ENCODE measurements around the gene CDC14A. TPM values are rescaled to one million over a fixed set of nuclear protein-coding genes. Genes with fewer than 3 reads are reported as not detected.

The CDC14A gene
- total RNA-seq, 4 donors from 2014 or later, result 18.6 to 40.6 (median 28.8) TPM

- Histone ChIP-seq H3K36me3 (no peaks in the 10 kb centered on the region), H3K4me1 (peaks cover 0 to 19% (median 0%) of the 10 kb centered on the region in 4 donors), H3K27ac (no peak overlapping the region), H3K4me3 (no peak overlapping the region), H3K27me3 (no peaks in the 10 kb centered on the region), H3K9me3 (no peaks in the 10 kb centered on the region)
- WGBS, 2 donors, result 64 to 78% methylated on average over 2 of the region's 2 CpGs
- no peak for DNase-seq (ENCODE audit: low spot score in 2 of 2)
- TF ChIP-seq EP300 (IDR thresholded peaks at IDR 0.05), result no peak
- no peak for TF ChIP-seq POLR2A (IDR thresholded peaks at IDR 0.05)
- TF ChIP-seq, protein P1, sequence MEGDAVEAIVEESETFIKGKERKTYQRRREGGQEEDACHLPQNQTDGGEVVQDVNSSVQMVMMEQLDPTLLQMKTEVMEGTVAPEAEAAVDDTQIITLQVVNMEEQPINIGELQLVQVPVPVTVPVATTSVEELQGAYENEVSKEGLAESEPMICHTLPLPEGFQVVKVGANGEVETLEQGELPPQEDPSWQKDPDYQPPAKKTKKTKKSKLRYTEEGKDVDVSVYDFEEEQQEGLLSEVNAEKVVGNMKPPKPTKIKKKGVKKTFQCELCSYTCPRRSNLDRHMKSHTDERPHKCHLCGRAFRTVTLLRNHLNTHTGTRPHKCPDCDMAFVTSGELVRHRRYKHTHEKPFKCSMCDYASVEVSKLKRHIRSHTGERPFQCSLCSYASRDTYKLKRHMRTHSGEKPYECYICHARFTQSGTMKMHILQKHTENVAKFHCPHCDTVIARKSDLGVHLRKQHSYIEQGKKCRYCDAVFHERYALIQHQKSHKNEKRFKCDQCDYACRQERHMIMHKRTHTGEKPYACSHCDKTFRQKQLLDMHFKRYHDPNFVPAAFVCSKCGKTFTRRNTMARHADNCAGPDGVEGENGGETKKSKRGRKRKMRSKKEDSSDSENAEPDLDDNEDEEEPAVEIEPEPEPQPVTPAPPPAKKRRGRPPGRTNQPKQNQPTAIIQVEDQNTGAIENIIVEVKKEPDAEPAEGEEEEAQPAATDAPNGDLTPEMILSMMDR (IDR thresholded peaks at IDR 0.05), result no peak
These were observed 104.6 kb downstream of the CDC14A start for GRCh38 chr1:100456880-100457279.

DNA sequence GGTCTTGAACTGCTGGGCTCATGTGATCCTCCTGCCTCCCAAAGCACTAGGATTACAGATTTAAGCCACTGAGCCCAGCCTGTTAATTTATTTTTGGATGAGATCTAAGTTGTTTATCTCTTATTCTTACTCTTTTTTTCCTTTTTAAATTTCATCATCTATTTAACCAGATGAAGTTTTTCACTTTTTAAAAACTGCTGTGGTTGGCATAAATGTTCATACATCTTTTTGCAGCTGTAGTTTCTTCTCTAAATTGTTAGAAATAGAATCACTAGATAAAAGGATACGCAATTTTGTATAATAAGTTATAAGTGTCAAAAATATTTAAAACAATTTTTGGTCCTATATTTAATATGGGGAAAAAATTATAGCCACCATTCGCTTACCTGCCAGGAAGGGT lies 105.4 kb downstream of the CDC14A start:
- H3K27me3 ChIP-seq, result no peaks in the 10 kb centered on the region
- DNase-seq (ENCODE audit: low spot score in 2 of 2), result no peak
- peaks cover 0 to 19% (median 0%) of the 10 kb centered on the region in 4 donors for H3K4me1 ChIP-seq
- H3K27ac ChIP-seq, result no peak overlapping the region
- TF ChIP-seq EP300 (IDR thresholded peaks at IDR 0.05), result no peak
- TF ChIP-seq POLR2A (IDR thresholded peaks at IDR 0.05), result no peak
- TF ChIP-seq, protein P1 (IDR thresholded peaks at IDR 0.05), result no peak
- no peaks in the 10 kb centered on the region for H3K36me3 ChIP-seq
- no peaks in the 10 kb centered on the region for H3K9me3 ChIP-seq
- H3K4me3 ChIP-seq, result no peak overlapping the region
- WGBS, 2 donors, result 97 to 98% methylated on average over 2 of the region's 2 CpGs

DNA sequence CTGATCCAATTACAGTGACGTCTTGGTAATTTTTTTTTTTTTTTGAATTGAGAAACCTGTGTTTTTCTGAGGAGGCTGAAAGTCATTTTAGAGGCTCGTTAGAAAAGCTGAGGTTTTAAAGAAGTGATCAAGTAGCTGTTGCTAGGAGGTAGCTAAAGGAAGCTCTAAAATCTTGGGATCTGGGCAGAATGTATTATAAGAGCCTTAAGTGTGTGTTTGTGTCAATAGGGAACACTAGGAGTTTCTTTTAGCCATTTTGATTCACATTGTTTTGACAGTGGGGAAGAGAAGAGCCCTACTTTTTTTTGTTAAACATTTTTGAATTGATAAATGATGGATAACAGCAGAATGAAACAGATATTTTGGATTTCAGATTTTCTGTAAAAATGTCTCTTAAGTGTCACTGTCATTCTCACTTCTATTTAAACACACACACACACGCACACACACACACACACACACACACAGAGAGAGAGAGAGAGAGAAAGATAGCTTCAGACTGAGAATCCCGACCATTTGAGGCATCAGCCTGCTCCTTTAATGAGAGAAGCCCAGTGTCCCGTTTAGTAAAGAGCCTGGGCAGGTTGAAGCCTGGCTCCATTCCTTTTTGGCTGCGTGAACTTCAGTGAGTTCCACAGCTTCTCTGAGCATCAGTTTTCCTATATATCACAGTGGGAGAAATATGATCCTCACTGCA lies 106.5 kb downstream of the CDC14A start:
- TF ChIP-seq, protein P1 (IDR thresholded peaks at IDR 0.05), result no peak
- TF ChIP-seq EP300 (IDR thresholded peaks at IDR 0.05) (no peak), POLR2A (IDR thresholded peaks at IDR 0.05) (no peak)
- H3K4me3 ChIP-seq, result no peak overlapping the region
- no peaks in the 10 kb centered on the region for H3K36me3 ChIP-seq
- no peak for DNase-seq (ENCODE audit: low spot score in 2 of 2)
- H3K27me3 ChIP-seq, result no peaks in the 10 kb centered on the region
- peaks cover 0 to 22% (median 0%) of the 10 kb centered on the region in 4 donors for H3K4me1 ChIP-seq
- H3K27ac ChIP-seq, result peak overlapping the region in 2 of 4 donors; percentile 1 to 17
- 63% methylated on average over 6 of the region's 6 CpGs for WGBS, 2 donors
- H3K9me3 ChIP-seq, result no peaks in the 10 kb centered on the region

- Histone ChIP-seq H3K27ac (peak overlapping the region in 2 of 4 donors; percentile 1 to 17), H3K4me1 (peaks cover 0 to 27% (median 0%) of the 10 kb centered on the region in 4 donors), H3K27me3 (no peaks in the 10 kb centered on the region), H3K9me3 (no peaks in the 10 kb centered on the region), H3K4me3 (no peak overlapping the region), H3K36me3 (no peaks in the 10 kb centered on the region)
- TF ChIP-seq, protein P1 (IDR thresholded peaks at IDR 0.05), result peak; percentile 78 to 86 (median 81)
- no peak for TF ChIP-seq POLR2A (IDR thresholded peaks at IDR 0.05)
- DNase-seq (ENCODE audit: low spot score in 2 of 2), result peak; percentile 66 to 86
- WGBS, 2 donors, result 18 to 21% methylated on average over 12 of the region's 12 CpGs
These were observed 107.2 kb downstream of the CDC14A start for GRCh38 chr1:100459358-100460114.

- H3K9me3 ChIP-seq, result no peaks in the 10 kb centered on the region
- no peak overlapping the region for H3K27ac ChIP-seq
- TF ChIP-seq, protein P1 (IDR thresholded peaks at IDR 0.05), result no peak
- TF ChIP-seq EP300 (IDR thresholded peaks at IDR 0.05), result peak in 1 of 2 donors; percentile 16
- peak in 1 of 2 donors; percentile 17 for DNase-seq (ENCODE audit: low spot score in 2 of 2)
- H3K4me1 ChIP-seq, result peaks cover 0 to 27% (median 0%) of the 10 kb centered on the region in 4 donors
- no peaks in the 10 kb centered on the region for H3K27me3 ChIP-seq
- H3K4me3 ChIP-seq, result no peak overlapping the region
- H3K36me3 ChIP-seq, result no peaks in the 10 kb centered on the region
- 62 to 77% methylated on average over 4 of the region's 4 CpGs for WGBS, 2 donors
These were observed 108.9 kb downstream of the CDC14A start for GRCh38 chr1:100461222-100461621.

Data from tibial nerve (tissue), 4 donors.